ENCODE measurements around the gene DLG5. TPM values are rescaled to one million over a fixed set of nuclear protein-coding genes. Genes with fewer than 3 reads are reported as not detected.

Gene DLG5
- total and polyA plus RNA-seq, 2 donors (not counting 1 experiment from before 2014, with no cell fraction given), result 0.51 to 0.54 TPM

DNA sequence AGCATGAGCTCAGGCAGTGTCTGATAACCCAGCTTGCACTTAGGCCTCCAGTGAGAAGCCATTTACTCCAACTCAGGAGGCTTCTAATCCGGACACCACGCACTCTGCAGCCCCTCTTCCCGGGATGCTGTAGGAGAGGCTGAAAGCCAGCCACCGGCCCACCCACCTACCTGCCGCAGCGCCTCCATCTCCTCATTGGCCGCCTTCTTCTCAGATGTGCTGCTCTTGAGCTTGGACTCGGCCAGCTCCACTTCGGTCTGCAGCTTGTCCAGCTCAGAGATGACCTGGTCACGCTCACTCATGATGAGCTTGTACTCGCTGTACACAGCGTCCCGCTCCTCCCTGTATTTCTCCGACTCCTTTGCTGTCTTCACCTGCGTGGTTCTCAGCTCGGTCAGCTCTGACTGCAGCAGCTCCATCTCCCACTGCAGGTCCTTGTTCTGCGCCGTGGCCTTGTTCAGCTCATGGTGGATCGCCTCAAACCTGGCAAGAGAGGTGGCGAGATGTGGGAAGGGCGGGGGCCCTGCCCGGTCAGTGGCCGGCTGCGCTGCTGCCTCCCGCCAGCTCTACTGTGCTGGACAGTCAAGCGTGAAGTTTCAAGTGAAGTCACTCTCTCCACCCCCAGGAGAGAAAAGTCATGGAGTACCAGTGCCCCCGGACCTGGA is 84.7 kb downstream of the DLG5 start:
- intact Hi-C loops (cut with micrococcal nuclease), result no loop called here
- no peaks in the 10 kb centered on the region for H3K27me3 ChIP-seq (replicated peaks in 1 of 4; ENCODE audit: control extremely low read depth in 1 of 4, control insufficient read depth in 3 of 4, insufficient read depth in 4 of 4, low read length in 3 of 4)
- H3K4me3 Mint-ChIP-seq, result no peak overlapping the region
- H2AFZ ChIP-seq (ENCODE audit: insufficient read depth, low read depth, low read length, poor library complexity, severe bottlenecking), result no peak overlapping the region
- peaks cover 0 to 5% of the 10 kb centered on the region in 2 donors for H3K4me1 ChIP-seq (ENCODE audit: control insufficient read depth in 2 of 2, insufficient read depth in 2 of 2, low read length in 2 of 2)
- no peak overlapping the region for H3K4me2 ChIP-seq (replicated peaks; ENCODE audit: low read depth, low read length, poor library complexity, severe bottlenecking)
- CTCF ChIA-PET, result interaction anchor here (0.8 kb wide), 1 partner anchor 11 kb away, joined by 3 read pairs; no protein-coding TSS in a partner anchor
- POLR2A ChIA-PET, result no interaction called here
- WGBS (ENCODE audit: insufficient coverage), result 96% methylated on average over 25 of the region's 27 CpGs
- no peak overlapping the region for H3K9ac ChIP-seq (ENCODE audit: low read length)
- no peak overlapping the region for H3K27ac Mint-ChIP-seq
- DNase-seq (no peak), ATAC-seq (ENCODE audit: low read depth) (no peak)
- no peaks in the 10 kb centered on the region for H3K79me2 ChIP-seq (ENCODE audit: control insufficient read depth, insufficient read depth, low read length)
- H3K9me3 ChIP-seq (ENCODE audit: control extremely low read depth in 1 of 3, control insufficient read depth in 2 of 3, insufficient read depth in 1 of 3, low read length in 2 of 3), result no peaks in the 10 kb centered on the region
- H3K4me1 Mint-ChIP-seq, result peaks cover 2% of the 10 kb centered on the region
- H4K20me1 ChIP-seq (ENCODE audit: control insufficient read depth, insufficient read depth, low read length, poor library complexity, severe bottlenecking), result no peaks in the 10 kb centered on the region
- H3K36me3 ChIP-seq (replicated peaks in 1 of 2; ENCODE audit: control extremely low read depth in 1 of 2, control insufficient read depth in 1 of 2, extremely low read depth in 1 of 2, insufficient read depth in 2 of 2, low read length in 1 of 2), result no peaks in the 10 kb centered on the region
- no peak for TF ChIP-seq CTCF (IDR thresholded peaks at IDR 0.05)
- no peak for TF ChIP-seq EZH2 (IDR thresholded peaks at IDR 0.05; ENCODE audit: borderline replicate concordance, insufficient read depth, low read depth, low read length, poor library complexity, severe bottlenecking)
- no peaks in the 10 kb centered on the region for H3K27me3 Mint-ChIP-seq
- H3K9me3 Mint-ChIP-seq (ENCODE audit: insufficient read depth), result no peaks in the 10 kb centered on the region
- H3K27ac ChIP-seq (ENCODE audit: low read length in 2 of 2), result no peak overlapping the region
- H3K4me3 ChIP-seq (ENCODE audit: control extremely low read depth in 1 of 5, extremely low read depth in 1 of 5, insufficient read depth in 1 of 5, low read depth in 2 of 5, low read length in 4 of 5), result no peak overlapping the region

DNA sequence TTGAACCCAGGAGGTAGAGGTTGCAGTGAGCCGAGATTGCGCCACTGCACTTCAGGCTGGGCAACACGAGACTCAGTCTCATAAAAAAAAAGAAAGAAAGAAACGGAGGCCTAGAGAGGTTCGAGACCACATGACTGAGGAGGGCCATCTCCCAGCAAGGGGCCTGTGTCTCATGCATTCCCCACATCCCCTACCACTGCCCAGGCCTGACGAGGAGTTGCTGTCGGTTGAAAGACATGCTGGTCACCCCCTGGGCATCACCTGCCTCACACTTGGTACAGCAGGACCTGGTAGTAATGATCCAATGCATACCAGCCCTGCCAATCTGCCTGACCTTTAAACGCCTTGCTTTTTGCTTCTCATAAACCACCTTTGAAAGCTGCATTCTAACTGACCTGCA is 85.9 kb downstream of the DLG5 start:
- H3K27ac ChIP-seq (ENCODE audit: low read length in 2 of 2), result no peak overlapping the region
- peaks cover 0 to 8% of the 10 kb centered on the region in 2 donors for H3K4me1 ChIP-seq (ENCODE audit: control insufficient read depth in 2 of 2, insufficient read depth in 2 of 2, low read length in 2 of 2)
- ATAC-seq (ENCODE audit: low read depth) (no peak), DNase-seq (no peak)
- no peak overlapping the region for H3K4me2 ChIP-seq (replicated peaks; ENCODE audit: low read depth, low read length, poor library complexity, severe bottlenecking)
- H3K9me3 Mint-ChIP-seq (ENCODE audit: insufficient read depth), result no peaks in the 10 kb centered on the region
- H3K36me3 ChIP-seq (replicated peaks in 1 of 2; ENCODE audit: control extremely low read depth in 1 of 2, control insufficient read depth in 1 of 2, extremely low read depth in 1 of 2, insufficient read depth in 2 of 2, low read length in 1 of 2), result no peaks in the 10 kb centered on the region
- H3K27ac Mint-ChIP-seq, result no peak overlapping the region
- H3K27me3 ChIP-seq (replicated peaks in 1 of 4; ENCODE audit: control extremely low read depth in 1 of 4, control insufficient read depth in 3 of 4, insufficient read depth in 4 of 4, low read length in 3 of 4), result no peaks in the 10 kb centered on the region
- no peaks in the 10 kb centered on the region for H3K79me2 ChIP-seq (ENCODE audit: control insufficient read depth, insufficient read depth, low read length)
- intact Hi-C loops (cut with micrococcal nuclease), result no loop called here
- no peak overlapping the region for H2AFZ ChIP-seq (ENCODE audit: insufficient read depth, low read depth, low read length, poor library complexity, severe bottlenecking)
- POLR2A ChIA-PET, result no interaction called here
- H4K20me1 ChIP-seq (ENCODE audit: control insufficient read depth, insufficient read depth, low read length, poor library complexity, severe bottlenecking), result no peaks in the 10 kb centered on the region
- H3K4me3 Mint-ChIP-seq, result no peak overlapping the region
- no peaks in the 10 kb centered on the region for H3K27me3 Mint-ChIP-seq
- H3K9me3 ChIP-seq (ENCODE audit: control extremely low read depth in 1 of 3, control insufficient read depth in 2 of 3, insufficient read depth in 1 of 3, low read length in 2 of 3), result no peaks in the 10 kb centered on the region
- 98% methylated on average over 7 of the region's 8 CpGs for WGBS (ENCODE audit: insufficient coverage)
- CTCF ChIA-PET, result no interaction called here
- no peak overlapping the region for H3K4me3 ChIP-seq (ENCODE audit: control extremely low read depth in 1 of 5, extremely low read depth in 1 of 5, insufficient read depth in 1 of 5, low read depth in 2 of 5, low read length in 4 of 5)
- no peak for TF ChIP-seq EZH2 (IDR thresholded peaks at IDR 0.05; ENCODE audit: borderline replicate concordance, insufficient read depth, low read depth, low read length, poor library complexity, severe bottlenecking)
- no peak for TF ChIP-seq CTCF (IDR thresholded peaks at IDR 0.05)
- H3K9ac ChIP-seq (ENCODE audit: low read length), result no peak overlapping the region
- H3K4me1 Mint-ChIP-seq, result peaks cover 6% of the 10 kb centered on the region
